Measurements from ENCODE around the gene PNMA6F. TPM values are rescaled to one million over a fixed set of nuclear protein-coding genes. Genes with fewer than 3 reads are reported as not detected.

Gene PNMA6F
- not detected in 2 replicates for polyA plus RNA-seq (2014; cell fraction: cytosol; rRNA removed)
- not detected in 2 replicates for polyA plus RNA-seq (2014; cell fraction: nucleus; rRNA removed)

- DNase-seq (ENCODE audit: low spot score), result peak; percentile 6
Observed at GRCh38 chrX:153321381-153322124, at the start of gene PNMA6F. Gene PNMA6F (minus strand): TSS chrX:153321767. CDS start chrX:153320674, 1,093 bp downstream.

- no peak for DNase-seq (ENCODE audit: low spot score)
Observed at GRCh38 chrX:153371256-153371655, 49.7 kb upstream of the PNMA6F start.

GRCh38 chrX:153370293-153371055, 48.9 kb upstream of the PNMA6F start:
- no peak for DNase-seq (ENCODE audit: low spot score)

GRCh38 chrX:153366878-153367538, 45.4 kb upstream of the PNMA6F start:
- DNase-seq (ENCODE audit: low spot score), result no peak

GRCh38 chrX:153366119-153366518, 44.6 kb upstream of the PNMA6F start:
- no peak for DNase-seq (ENCODE audit: low spot score)

- DNase-seq (ENCODE audit: low spot score), result no peak
Observed at GRCh38 chrX:153365670-153366069, 44.1 kb upstream of the PNMA6F start.

GRCh38 chrX:153361781-153362397, 40.3 kb upstream of the PNMA6F start:
- peak; percentile 49 for DNase-seq (ENCODE audit: low spot score)

- DNase-seq (ENCODE audit: low spot score), result no peak
Observed at GRCh38 chrX:153357877-153358276, 36.3 kb upstream of the PNMA6F start.

- no peak for DNase-seq (ENCODE audit: low spot score)
Observed at GRCh38 chrX:153353416-153353815, 31.8 kb upstream of the PNMA6F start.

- DNase-seq (ENCODE audit: low spot score), result no peak
Observed at GRCh38 chrX:153352858-153353257, 31.3 kb upstream of the PNMA6F start.

- no peak for DNase-seq (ENCODE audit: low spot score)
Observed at GRCh38 chrX:153351981-153352380, 30.4 kb upstream of the PNMA6F start.

GRCh38 chrX:153349952-153350351, 28.4 kb upstream of the PNMA6F start:
- DNase-seq (ENCODE audit: low spot score), result no peak

GRCh38 chrX:153348421-153348820, 26.9 kb upstream of the PNMA6F start:
- no peak for DNase-seq (ENCODE audit: low spot score)

GRCh38 chrX:153347530-153347929, 26.0 kb upstream of the PNMA6F start:
- no peak for DNase-seq (ENCODE audit: low spot score)

GRCh38 chrX:153343674-153344073, 22.1 kb upstream of the PNMA6F start:
- DNase-seq (ENCODE audit: low spot score), result no peak

GRCh38 chrX:153342762-153343558, 21.4 kb upstream of the PNMA6F start:
- no peak for DNase-seq (ENCODE audit: low spot score)

GRCh38 chrX:153340111-153340510, 18.5 kb upstream of the PNMA6F start:
- DNase-seq (ENCODE audit: low spot score), result no peak

GRCh38 chrX:153339662-153340061, 18.1 kb upstream of the PNMA6F start:
- DNase-seq (ENCODE audit: low spot score), result no peak

- no peak for DNase-seq (ENCODE audit: low spot score)
Observed at GRCh38 chrX:153338836-153339235, 17.3 kb upstream of the PNMA6F start.

GRCh38 chrX:153336988-153337387, 15.4 kb upstream of the PNMA6F start:
- no peak for DNase-seq (ENCODE audit: low spot score)
